GM21515 (cell line): ENCODE data around the gene SLMAP.

Experiments
- ATAC-seq: cut with Tn5 transposase; IDR thresholded peaks from one replicate; pipeline ENCODE4 v1.9.1; 2021; ENCODE audit not compliant: unreplicated experiment

SLMAP gene

GRCh38 chr3:57755741-57756527 lies at the start of gene SLMAP:
Gene SLMAP, plus strand, starts transcription at chr3:57756309. Its CDS starts 1,343 bp downstream, at chr3:57757652.
- peak; percentile 89 for ATAC-seq

GRCh38 chr3:57706462-57706861 lies 49.6 kb upstream of the SLMAP start:
- ATAC-seq = no peak

GRCh38 chr3:57709031-57709430 lies 47.1 kb upstream of the SLMAP start:
- ATAC-seq = no peak

- ATAC-seq = no peak
Observed at GRCh38 chr3:57709559-57709958, 46.5 kb upstream of the SLMAP start.

DNA sequence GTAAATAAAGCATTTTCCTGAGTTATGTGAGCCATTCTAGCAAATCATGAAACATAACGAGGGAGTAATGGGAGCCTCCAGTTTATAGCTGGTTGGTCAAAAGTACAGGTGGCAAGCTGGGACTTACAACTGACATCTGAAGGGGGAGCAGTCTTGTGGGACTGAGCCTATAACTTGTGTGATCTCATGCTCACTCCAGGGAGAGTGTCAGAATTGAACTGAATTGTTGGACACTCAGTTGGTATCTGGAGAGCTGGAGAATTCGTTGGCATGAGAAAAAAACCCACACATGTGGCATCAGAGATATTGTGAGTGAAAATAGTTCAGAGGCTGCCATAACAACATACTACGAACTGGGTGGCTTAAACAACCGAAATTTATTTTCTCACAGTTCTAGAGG lies 40.4 kb upstream of the SLMAP start:
- no peak for ATAC-seq

DNA sequence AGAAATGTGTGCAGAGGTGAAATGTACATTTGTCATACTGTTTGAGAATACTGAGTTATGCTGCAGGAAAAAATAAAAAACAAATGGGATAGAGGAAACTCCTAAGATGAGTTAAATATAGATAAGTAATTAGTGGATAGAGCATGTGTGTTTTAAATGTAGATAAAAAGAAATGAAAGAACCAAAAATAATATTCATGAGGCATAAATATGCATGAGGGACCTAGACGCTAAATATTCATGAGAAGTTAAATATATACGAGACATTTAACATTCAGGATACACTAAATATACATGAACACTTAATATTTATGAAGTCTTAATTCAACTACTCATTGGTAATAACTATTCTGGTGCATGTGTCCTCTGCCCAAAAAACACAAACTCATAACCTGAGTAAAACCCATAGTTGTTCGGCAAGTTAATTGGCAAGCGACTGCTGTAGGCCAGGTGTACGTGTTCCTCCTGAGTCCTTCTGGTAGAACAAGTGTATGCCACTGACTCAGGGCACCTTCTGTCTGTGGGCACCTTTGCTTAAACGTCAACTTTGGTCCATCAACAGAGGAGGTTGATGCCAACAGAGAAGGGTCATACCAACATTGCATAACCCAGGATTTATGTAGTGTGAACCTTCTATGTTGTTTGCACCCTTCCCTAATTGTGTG lies 38.8 kb upstream of the SLMAP start:
- no peak for ATAC-seq

- ATAC-seq = no peak
Observed at GRCh38 chr3:57718118-57718517, 38.0 kb upstream of the SLMAP start.

- no peak for ATAC-seq
Observed at GRCh38 chr3:57726397-57726796, 29.7 kb upstream of the SLMAP start.

DNA sequence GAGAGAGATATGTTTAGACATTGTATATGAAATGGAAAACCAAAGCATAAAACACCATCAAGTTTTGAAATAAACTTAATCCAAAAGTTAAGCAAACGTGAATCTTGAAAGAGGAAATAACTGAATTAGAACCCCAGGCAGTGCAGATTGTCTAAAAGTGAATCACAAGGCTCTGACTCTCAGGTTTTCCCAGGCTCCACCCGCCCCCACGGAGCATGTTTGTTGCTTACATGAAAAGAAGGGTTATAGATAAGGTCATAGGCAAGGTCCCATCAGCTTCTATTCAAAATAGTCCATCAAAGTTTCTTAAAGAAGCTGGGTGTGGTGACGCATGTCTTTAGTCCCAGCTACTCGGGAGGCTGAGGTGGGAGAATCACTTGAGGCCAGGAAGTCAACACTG lies 29.0 kb upstream of the SLMAP start:
- ATAC-seq = no peak

- ATAC-seq = no peak
Observed at GRCh38 chr3:57729334-57730045, 26.6 kb upstream of the SLMAP start.

DNA sequence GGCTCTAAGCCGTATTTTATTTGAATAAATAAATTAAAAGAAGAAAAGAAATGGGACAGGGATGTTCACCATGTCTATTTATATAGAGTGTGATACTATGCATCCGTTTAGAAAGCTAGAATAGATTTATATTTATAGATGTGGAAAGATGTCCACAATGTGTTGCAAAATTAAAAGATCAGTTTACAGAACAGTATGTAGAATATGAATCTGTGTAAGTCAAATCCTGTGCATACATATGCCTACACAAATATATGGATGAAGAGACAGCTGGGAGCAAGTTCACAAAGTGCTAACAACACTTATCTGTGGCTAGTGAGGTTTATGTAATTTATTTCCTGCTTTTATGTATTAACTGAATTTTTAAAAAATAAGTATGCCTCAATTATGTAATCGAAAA lies 25.4 kb upstream of the SLMAP start:
- no peak for ATAC-seq

GRCh38 chr3:57731311-57731710 lies 24.8 kb upstream of the SLMAP start:
- no peak for ATAC-seq

- no peak for ATAC-seq
Observed at GRCh38 chr3:57733790-57734189, 22.3 kb upstream of the SLMAP start.

DNA sequence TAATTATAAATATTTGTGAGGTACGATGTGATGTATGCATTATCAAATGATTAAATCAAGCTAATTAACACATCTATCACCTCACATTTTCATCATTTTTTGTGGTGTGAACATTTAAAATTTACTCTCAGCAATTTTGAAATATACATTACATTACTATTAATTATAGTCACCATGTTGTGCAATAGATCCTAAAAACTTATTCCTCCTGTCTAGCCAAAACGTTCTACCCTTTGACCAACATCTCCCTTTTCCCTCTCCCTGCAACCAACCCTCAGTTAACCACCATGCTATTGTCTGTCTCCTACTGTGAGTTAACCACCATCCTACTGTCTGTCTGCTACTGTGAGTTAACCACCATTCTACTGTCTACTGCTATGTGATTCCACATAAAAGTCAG lies 20.7 kb upstream of the SLMAP start:
- ATAC-seq = no peak

DNA sequence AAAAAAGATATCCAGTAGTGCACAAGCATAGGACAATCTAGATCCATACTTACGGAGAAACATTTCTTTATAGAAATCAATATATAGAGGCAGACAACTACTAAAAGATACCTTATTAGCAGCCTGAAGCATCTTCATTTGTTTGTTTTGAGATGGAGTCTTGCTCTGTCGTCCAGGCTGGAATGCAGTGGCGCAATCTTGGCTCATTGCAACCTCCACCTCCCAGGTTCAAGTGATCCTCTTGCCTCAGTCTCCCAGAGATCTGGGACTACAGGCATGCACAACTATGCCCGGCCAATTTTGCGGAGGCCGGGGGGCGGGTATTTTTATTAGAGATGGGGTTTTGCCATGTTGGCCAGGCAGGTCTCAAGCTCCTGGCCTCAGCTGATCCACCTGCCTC lies 18.3 kb upstream of the SLMAP start:
- no peak for ATAC-seq

DNA sequence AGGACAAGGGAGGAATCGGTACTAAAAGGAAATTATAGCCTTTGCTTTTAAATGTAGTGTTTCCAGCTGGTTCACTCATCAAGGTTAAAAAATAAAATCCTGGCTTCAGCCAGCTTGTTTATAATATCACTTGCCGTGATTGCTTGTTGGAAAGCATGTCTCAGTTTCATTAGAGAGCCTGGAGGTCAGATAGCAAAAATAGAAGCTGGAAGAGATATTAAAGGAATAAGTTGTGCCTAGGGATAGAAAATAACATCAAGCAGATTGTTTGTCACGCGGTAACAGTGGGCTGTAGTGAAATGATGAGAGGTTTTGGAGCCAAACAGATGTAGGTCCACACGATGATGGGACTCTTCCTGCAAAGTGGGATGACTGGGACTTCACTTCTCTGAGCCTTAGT lies 17.7 kb upstream of the SLMAP start:
- no peak for ATAC-seq

DNA sequence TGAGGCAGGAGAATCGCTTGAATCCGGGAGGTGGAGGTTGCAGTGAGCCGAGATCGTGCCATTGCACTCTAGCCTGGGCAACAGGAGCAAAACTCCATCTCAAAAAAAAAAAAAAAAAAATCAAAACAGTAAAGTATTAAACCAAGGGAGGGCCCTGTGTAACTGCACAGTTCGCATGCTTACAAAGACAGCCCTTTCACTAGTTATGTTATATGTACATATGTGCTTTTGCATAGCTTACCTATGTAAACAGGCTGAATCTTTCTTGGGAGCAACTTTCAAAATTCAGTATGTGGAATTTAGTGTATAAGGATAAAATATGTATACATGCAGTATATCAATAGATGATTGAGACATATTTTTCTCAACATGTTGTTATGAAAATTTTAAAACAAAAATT lies 16.1 kb upstream of the SLMAP start:
- no peak for ATAC-seq

DNA sequence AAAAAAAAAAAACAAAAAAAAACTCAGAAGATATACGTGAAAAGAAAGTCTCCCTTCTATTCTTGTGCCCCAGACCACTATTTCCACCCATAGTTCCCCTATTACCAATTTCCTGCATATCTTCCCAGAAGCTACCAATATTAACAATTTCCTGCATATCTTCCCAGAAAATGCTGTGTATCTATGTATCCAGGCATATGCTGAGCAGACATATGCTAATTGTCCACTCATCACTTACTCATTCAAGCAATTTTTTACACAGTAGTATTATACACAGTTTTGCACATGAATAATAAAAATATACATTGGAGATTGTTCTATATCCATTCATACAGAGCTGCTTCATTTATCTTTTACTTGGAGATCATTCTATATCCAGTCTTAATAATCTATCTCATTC lies 12.6 kb upstream of the SLMAP start:
- no peak for ATAC-seq

GRCh38 chr3:57745101-57745500 lies 11.0 kb upstream of the SLMAP start:
- ATAC-seq = no peak

DNA sequence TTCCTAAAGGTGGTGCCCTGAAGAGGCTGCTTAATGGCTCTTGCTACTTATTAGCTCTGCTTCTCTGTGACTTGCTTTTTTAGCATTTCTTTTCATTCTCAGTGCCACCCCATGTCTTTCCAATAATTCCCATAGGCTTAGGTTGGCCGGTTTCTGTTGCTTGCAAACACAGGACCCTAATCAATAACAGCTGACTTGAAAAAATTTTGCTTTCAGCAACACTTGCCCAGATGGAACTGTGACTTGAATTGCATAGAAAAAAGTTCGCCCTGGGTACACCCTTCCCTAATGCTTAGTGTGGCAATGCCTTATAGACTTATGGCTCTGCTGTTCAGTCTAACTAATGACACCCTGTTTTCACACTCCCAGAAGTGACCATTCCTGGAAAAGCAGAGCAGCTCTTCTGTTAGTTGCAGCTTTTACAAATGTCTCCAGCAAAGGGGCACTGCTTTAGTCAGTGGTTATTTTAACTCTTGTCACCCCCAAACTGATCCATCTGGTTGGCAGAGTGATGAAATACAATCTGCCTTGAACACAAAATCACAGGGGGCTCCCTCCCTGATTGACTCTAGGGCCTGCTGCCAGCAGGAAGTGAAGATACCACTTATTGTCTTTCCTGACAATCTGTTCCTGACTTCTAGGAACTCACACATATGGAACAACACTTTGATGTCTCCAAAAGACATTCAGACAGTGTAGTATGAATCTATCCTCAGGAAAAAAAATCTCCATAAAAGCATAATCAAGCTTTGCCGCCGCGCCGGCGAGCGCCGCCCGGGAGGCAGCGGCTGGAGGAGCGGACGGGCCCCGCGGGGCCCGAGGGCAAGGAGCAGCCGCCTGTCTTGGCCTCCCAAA lies 9.7 kb upstream of the SLMAP start:
- ATAC-seq = no peak

DNA sequence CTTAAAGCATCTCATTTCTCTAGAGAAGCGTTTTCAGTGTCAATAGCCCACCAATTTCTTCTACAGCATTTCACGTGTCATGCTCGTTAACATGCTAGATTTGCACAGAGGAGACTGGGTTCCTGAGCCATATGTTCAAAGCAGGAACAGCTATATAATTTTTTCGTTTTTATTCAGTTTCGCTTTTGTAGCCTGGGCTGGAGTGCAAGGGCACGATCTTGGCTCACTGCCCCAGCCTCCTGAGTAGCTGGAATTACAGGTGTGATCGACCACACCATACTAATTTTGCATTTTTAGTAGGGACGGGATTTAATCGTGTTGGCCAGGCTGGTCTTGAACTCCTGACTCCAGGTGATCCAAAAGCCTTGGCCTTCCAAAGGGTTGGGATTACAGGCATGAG lies 6.6 kb upstream of the SLMAP start:
- ATAC-seq = no peak
